HEK293 (cell line): ENCODE data around the gene MGAT2.

Source experiments
- CTCF ChIA-PET: fragments of 350-600 bp; formaldehyde crosslinking; extraction: SDS; loops from one replicate; lab custom pipeline; 2021; ENCODE audit warnings: antibody characterized with exemption; lab: Yijun Ruan, JAX
- POLR2A ChIA-PET: fragments of 300-600 bp; formaldehyde crosslinking; extraction: SDS; loops from one replicate; lab custom pipeline; 2020; ENCODE audit warnings: antibody characterized with exemption, inconsistent platforms; lab: Yijun Ruan, JAX
- H3K27ac ChIP-seq: fragments of 200-500 bp; sonication (Bioruptor generic); 2 replicates; pipeline ENCODE4 v1.5.1; 2014; ENCODE audit warnings: low read depth, low read length, control low read depth, inconsistent platforms; ENCODE audit errors: extremely low read depth
- H3K36me3 ChIP-seq, 2 experiments: fragments of 200-500 bp in 1 of 2; sonication (Bioruptor generic) in 1 of 2; 1 replicate in 1 of 2; 2 replicates in 1 of 2; pipeline ENCODE4 v1.5.1; 2014 to 2017; ENCODE audit warnings: inconsistent platforms in 2 of 2, low read length in 2 of 2; ENCODE audit not compliant: control insufficient read depth in 2 of 2, insufficient read depth in 1 of 2
- H3K4me1 ChIP-seq: fragments of 200-500 bp; sonication (Bioruptor generic); 2 replicates; pipeline ENCODE4 v1.5.1; 2014; ENCODE audit warnings: mild to moderate bottlenecking, low read length, inconsistent platforms; ENCODE audit not compliant: control insufficient read depth, insufficient read depth
- H3K4me3 ChIP-seq: 2 replicates; pipeline ENCODE4 v1.5.1; 2011; ENCODE audit warnings: low read depth, mild to moderate bottlenecking, control low read depth, low read length, moderate library complexity
- H3K9me3 ChIP-seq: fragments of 200-500 bp; sonication (Bioruptor generic); 2 replicates; pipeline ENCODE4 v1.5.1; 2014; ENCODE audit warnings: low read depth, low read length, inconsistent platforms; ENCODE audit not compliant: control insufficient read depth, insufficient read depth
- EGR2 ChIP-seq: fragments of 450-650 bp; formaldehyde crosslinking; IDR thresholded peaks from 2 replicates; pipeline ENCODE4 v1.5.1; 2016; ENCODE audit warnings: low read depth, missing biosample characterization, missing genetic modification characterization
- PRDM2 ChIP-seq: fragments of 450-650 bp; formaldehyde crosslinking; IDR thresholded peaks from 2 replicates; pipeline ENCODE4 v1.5.1; 2016; ENCODE audit warnings: missing biosample characterization, missing genetic modification characterization, borderline replicate concordance
- PRDM4 ChIP-seq: fragments of 450-650 bp; formaldehyde crosslinking; IDR thresholded peaks from 2 replicates; pipeline ENCODE4 v1.5.1; 2017; ENCODE audit warnings: missing biosample characterization, missing genetic modification characterization
- ZBTB6 ChIP-seq: fragments of 450-650 bp; formaldehyde crosslinking; IDR thresholded peaks from 2 replicates; pipeline ENCODE4 v1.5.1; 2017; ENCODE audit warnings: missing biosample characterization, missing genetic modification characterization
- ZNF140 ChIP-seq: fragments of 450-650 bp; formaldehyde crosslinking; IDR thresholded peaks from 2 replicates; pipeline ENCODE4 v1.5.1; 2016; ENCODE audit warnings: missing biosample characterization, missing genetic modification characterization
- ZNF16 ChIP-seq: fragments of 450-650 bp; formaldehyde crosslinking; IDR thresholded peaks from 2 replicates; pipeline ENCODE4 v1.5.1; 2016; ENCODE audit warnings: low read depth, missing biosample characterization, missing genetic modification characterization
- ZNF184 ChIP-seq: fragments of 450-650 bp; IDR thresholded peaks from 2 replicates; pipeline ENCODE4 v1.5.1; 2018; ENCODE audit warnings: missing biosample characterization, mild to moderate bottlenecking, missing genetic modification characterization
- ZNF211 ChIP-seq: fragments of 450-650 bp; formaldehyde crosslinking; IDR thresholded peaks from 2 replicates; pipeline ENCODE4 v1.5.1; 2016; ENCODE audit warnings: low read depth, missing biosample characterization, missing genetic modification characterization
- ZNF501 ChIP-seq: fragments of 450-650 bp; formaldehyde crosslinking; IDR thresholded peaks from 2 replicates; pipeline ENCODE4 v1.5.1; 2016; ENCODE audit warnings: missing biosample characterization, missing genetic modification characterization
- ZNF513 ChIP-seq: fragments of 450-650 bp; IDR thresholded peaks from 2 replicates; pipeline ENCODE4 v1.5.1; 2018; ENCODE audit warnings: missing biosample characterization, missing genetic modification characterization
- ZNF514 ChIP-seq: fragments of 450-650 bp; formaldehyde crosslinking; IDR thresholded peaks from 2 replicates; pipeline ENCODE4 v1.5.1; 2016; ENCODE audit warnings: missing biosample characterization, missing genetic modification characterization
- ZNF560 ChIP-seq: fragments of 450-650 bp; formaldehyde crosslinking; IDR thresholded peaks from 2 replicates; pipeline ENCODE4 v1.5.1; 2017; ENCODE audit warnings: missing biosample characterization, missing genetic modification characterization, borderline replicate concordance
- ZNF645 ChIP-seq: fragments of 450-650 bp; formaldehyde crosslinking; IDR thresholded peaks from 2 replicates; pipeline ENCODE4; 2016; ENCODE audit warnings: missing biosample characterization, missing genetic modification characterization

The MGAT2 gene

GRCh38 chr14:49612251-49612650 is 8.3 kb upstream of the MGAT2 start:
- no peak overlapping the region for H3K27ac ChIP-seq
- ChIA-PET POLR2A (interaction anchor here (1.0 to 1.3 kb wide), 2 partner anchors 8 to 22 kb away, joined by 3 to 4 read pairs; partner anchors contain the start of gene RPL36AL), CTCF (interaction anchor here (0.6 kb wide), 1 partner anchor 165 kb away, joined by 4 read pairs; no protein-coding TSS in a partner anchor)
- no peak for TF ChIP-seq ZNF514 (tag by site-specific recombination)
- no peak for TF ChIP-seq ZNF560 (tag by site-specific recombination)
- TF ChIP-seq ZNF140, result no peak
- no peak for TF ChIP-seq ZBTB6 (tag by site-specific recombination)
- no peak for TF ChIP-seq ZNF645
- TF ChIP-seq PRDM4 (tag by site-specific recombination), result no peak
- TF ChIP-seq ZNF16 (tag by site-specific recombination), result no peak
- TF ChIP-seq ZNF184 (tag by site-specific recombination), result no peak
- no peak for TF ChIP-seq ZNF211 (tag by site-specific recombination)
- no peak for TF ChIP-seq ZNF501
- TF ChIP-seq ZNF513 (tag by site-specific recombination), result no peak
- no peak for TF ChIP-seq PRDM2 (tag by site-specific recombination)
- H3K36me3 ChIP-seq, result peaks cover 24 to 32% of the 10 kb centered on the region in 2 experiments
- no peaks in the 10 kb centered on the region for H3K4me1 ChIP-seq
- no peak overlapping the region for H3K4me3 ChIP-seq
- no peaks in the 10 kb centered on the region for H3K9me3 ChIP-seq

GRCh38 chr14:49612671-49613070 is 7.9 kb upstream of the MGAT2 start:
- peak; percentile 29; the same call in 1 of the 2 replicates for TF ChIP-seq EGR2 (tag by site-specific recombination)
- TF ChIP-seq ZBTB6 (tag by site-specific recombination), result no peak
- H3K36me3 ChIP-seq, result peaks cover 22 to 32% of the 10 kb centered on the region in 2 experiments
- no peak overlapping the region for H3K27ac ChIP-seq
- ChIA-PET POLR2A (interaction anchor here (0.7 to 1.0 kb wide), 2 partner anchors 7 to 155 kb away, joined by 3 to 4 read pairs; partner anchors contain the start of gene RPL36AL), CTCF (interaction anchor here (0.6 kb wide), 1 partner anchor 165 kb away, joined by 4 read pairs; no protein-coding TSS in a partner anchor)
- no peak overlapping the region for H3K4me3 ChIP-seq
- H3K9me3 ChIP-seq, result no peaks in the 10 kb centered on the region
- H3K4me1 ChIP-seq, result no peaks in the 10 kb centered on the region
